Superior temporal gyrus (tissue), 1 donor: ENCODE data around the gene PGAP3.

Experiments
- DNase-seq: peaks from one replicate; pipeline ENCODE4 v3.0.0-alpha.2; 2016; ENCODE audit errors: extremely low spot score

PGAP3 gene

GRCh38 chr17:39660397-39661385 is 27.2 kb downstream of the PGAP3 start:
- DNase-seq, result no peak

- DNase-seq, result no peak
Observed at GRCh38 chr17:39660011-39660360, 27.9 kb downstream of the PGAP3 start.

- DNase-seq, result no peak
Observed at GRCh38 chr17:39659279-39660010, 28.4 kb downstream of the PGAP3 start.

GRCh38 chr17:39658760-39659159 is 29.1 kb downstream of the PGAP3 start:
- no peak for DNase-seq

GRCh38 chr17:39658346-39658745 is 29.5 kb downstream of the PGAP3 start:
- no peak for DNase-seq

- no peak for DNase-seq
Observed at GRCh38 chr17:39655105-39655504, 32.8 kb downstream of the PGAP3 start.

- peak; percentile 74 for DNase-seq
Observed at GRCh38 chr17:39653662-39654331, 34.1 kb downstream of the PGAP3 start.

- no peak for DNase-seq
Observed at GRCh38 chr17:39653316-39653661, 34.6 kb downstream of the PGAP3 start.

- peak; percentile 81 for DNase-seq
Observed at GRCh38 chr17:39652587-39653315, 35.1 kb downstream of the PGAP3 start.

- DNase-seq, result no peak
Observed at GRCh38 chr17:39651923-39652586, 35.8 kb downstream of the PGAP3 start.

- DNase-seq, result no peak
Observed at GRCh38 chr17:39650121-39650579, 37.7 kb downstream of the PGAP3 start.

- no peak for DNase-seq
Observed at GRCh38 chr17:39648616-39649366, 39.1 kb downstream of the PGAP3 start.

GRCh38 chr17:39647256-39647655 is 40.6 kb downstream of the PGAP3 start:
- no peak for DNase-seq

GRCh38 chr17:39643271-39643670 is 44.6 kb downstream of the PGAP3 start:
- DNase-seq, result no peak

- no peak for DNase-seq
Observed at GRCh38 chr17:39642291-39643074, 45.4 kb downstream of the PGAP3 start.

- no peak for DNase-seq
Observed at GRCh38 chr17:39641883-39642282, 46.0 kb downstream of the PGAP3 start.

GRCh38 chr17:39641097-39641496 is 46.8 kb downstream of the PGAP3 start:
- DNase-seq, result no peak

GRCh38 chr17:39640591-39641031 is 47.2 kb downstream of the PGAP3 start:
- no peak for DNase-seq
